GM23248 (cell line): ENCODE data around the gene RRP9. TPM values are rescaled to one million over a fixed set of nuclear protein-coding genes. Genes with fewer than 3 reads are reported as not detected.

Experiments used
- DNase-seq: peaks from one replicate; pipeline ENCODE4 v3.0.0-alpha.2; 2015
- H2AFZ ChIP-seq: fragments of 200-600 bp; sonication (generic); 2 replicates; pipeline ENCODE4 v1.6.1; 2016; ENCODE audit warnings: antibody characterized with exemption
- H3F3A ChIP-seq: fragments of 200-600 bp; sonication (generic); 2 replicates; pipeline ENCODE4 v1.6.1; 2016; ENCODE audit warnings: mild to moderate bottlenecking, antibody characterized with exemption, mixed run types; ENCODE audit not compliant: insufficient read depth
- H3K27ac ChIP-seq: fragments of 200-600 bp; sonication (generic); 2 replicates; pipeline ENCODE4 v1.5.1; 2016; ENCODE audit warnings: mild to moderate bottlenecking
- H3K27me3 ChIP-seq: fragments of 200-600 bp; sonication (generic); replicated peaks from 2 replicates; pipeline ENCODE4 v1.6.1; 2016; ENCODE audit warnings: mild to moderate bottlenecking; ENCODE audit not compliant: insufficient read depth
- H3K36me3 ChIP-seq: fragments of 200-600 bp; sonication (generic); 2 replicates; pipeline ENCODE4 v1.6.1; 2016; ENCODE audit warnings: low read depth, mild to moderate bottlenecking
- H3K4me1 ChIP-seq: fragments of 200-600 bp; sonication (generic); 2 replicates; pipeline ENCODE4 v1.6.1; 2016; ENCODE audit warnings: mild to moderate bottlenecking; ENCODE audit not compliant: insufficient read depth
- H3K4me2 ChIP-seq: fragments of 200-600 bp; sonication (generic); one replicate; pipeline ENCODE4 v1.6.1; 2016; ENCODE audit warnings: mild to moderate bottlenecking; ENCODE audit not compliant: unreplicated experiment
- H3K4me3 ChIP-seq: fragments of 200-600 bp; sonication (generic); 2 replicates; pipeline ENCODE4 v1.5.1; 2016; ENCODE audit warnings: mild to moderate bottlenecking
- H3K79me2 ChIP-seq: fragments of 200-600 bp; sonication (generic); 2 replicates; pipeline ENCODE4 v1.6.1; 2016; ENCODE audit warnings: mild to moderate bottlenecking; ENCODE audit not compliant: insufficient read depth
- H3K9ac ChIP-seq: fragments of 200-600 bp; sonication (generic); 2 replicates; pipeline ENCODE4 v1.6.1; 2016; ENCODE audit warnings: mild to moderate bottlenecking
- H3K9me2 ChIP-seq: fragments of 200-600 bp; sonication (generic); 2 replicates; pipeline ENCODE4 v1.6.1; 2016; ENCODE audit warnings: mixed run types, mild to moderate bottlenecking, moderate library complexity; ENCODE audit not compliant: insufficient read depth
- H3K9me3 ChIP-seq: fragments of 200-600 bp; sonication (generic); one replicate; pipeline ENCODE4 v1.6.1; 2017; ENCODE audit warnings: low read depth
- H4K20me1 ChIP-seq: fragments of 200-600 bp; sonication (generic); 2 replicates; pipeline ENCODE4 v1.6.0; 2016; ENCODE audit not compliant: insufficient read depth
- EZH2 ChIP-seq: fragments of 200-600 bp; sonication (generic); IDR thresholded peaks from 2 replicates; pipeline ENCODE4 v1.6.1; 2018; ENCODE audit warnings: antibody characterized with exemption, mild to moderate bottlenecking; ENCODE audit not compliant: insufficient read depth, poor library complexity, severe bottlenecking
- EZH2phosphoT487 ChIP-seq: fragments of 200-600 bp; sonication (generic); IDR thresholded peaks from 2 replicates; pipeline ENCODE4 v1.6.1; 2018; ENCODE audit warnings: antibody characterized with exemption, moderate library complexity, mild to moderate bottlenecking, low read depth; ENCODE audit not compliant: insufficient read depth
- WGBS, 2 experiments: methylation state at CpG; one replicate each; pipeline ENCODE4 v1.1.6; 2015 to 2017; ENCODE audit warnings: low lambda C conversion rate in 2 of 2, low coverage in 1 of 2; ENCODE audit errors: missing lambda C conversion rate in 2 of 2; 5-methylcytosine and 5-hydroxymethylcytosine counted together
- in situ Hi-C: fragments of 300-500 bp; cut with MboI; formaldehyde crosslinking; loops from 2 replicates; pipeline ENCODE4 v1.15.0; 2020
- polyA plus RNA-seq: library from polyadenylated mRNA; unstranded; fragments of >200 nt; fragmentation: Nextera tagmentation; extraction: Ambion mirVana; gene quantifications from 2 replicates; pipeline ENCODE4 v1.2.1, GENCODE V29; 2016
- total RNA-seq: library from RNA; depleted of rRNA; stranded (reverse); fragments of >200 nt; shearing (Covaris generic); gene quantifications from 2 replicates; pipeline ENCODE4 v1.2.3, GENCODE V29; 2014

Gene RRP9
- total and polyA plus RNA-seq, 2 experiments from 2014 or later, result 27.5 to 28.4 TPM

GRCh38 chr3:51977446-51978142 lies 35.9 kb upstream of the RRP9 start:
- H3K36me3 ChIP-seq, result no peaks in the 10 kb centered on the region
- H3K79me2 ChIP-seq, result peaks cover 38% of the 10 kb centered on the region
- no peaks in the 10 kb centered on the region for H3K9me3 ChIP-seq
- H3K4me3 ChIP-seq, result no peak overlapping the region
- no peak overlapping the region for H3K9ac ChIP-seq
- H3K4me2 ChIP-seq, result no peak overlapping the region
- 84 to 85% methylated on average over 9 of the region's 9 CpGs for WGBS, 2 experiments
- peaks cover 19% of the 10 kb centered on the region for H3K4me1 ChIP-seq
- peaks cover 21% of the 10 kb centered on the region for H3F3A ChIP-seq
- no peaks in the 10 kb centered on the region for H4K20me1 ChIP-seq
- in situ Hi-C loops, result no loop called here
- DNase-seq, result no peak
- no peak for TF ChIP-seq EZH2
- no peaks in the 10 kb centered on the region for H3K27me3 ChIP-seq
- no peaks in the 10 kb centered on the region for H3K9me2 ChIP-seq
- no peak overlapping the region for H3K27ac ChIP-seq
- no peak overlapping the region for H2AFZ ChIP-seq

- H3K27ac ChIP-seq, result no peak overlapping the region
- no peaks in the 10 kb centered on the region for H4K20me1 ChIP-seq
- no peaks in the 10 kb centered on the region for H3K9me2 ChIP-seq
- H3K4me3 ChIP-seq, result peak overlapping the region; percentile 92; the same call in 1 of the 2 replicates
- H3K9ac ChIP-seq, result peak overlapping the region; percentile 92; the same call in 1 of the 2 replicates
- H3K36me3 ChIP-seq, result no peaks in the 10 kb centered on the region
- H3K4me1 ChIP-seq, result peaks cover 12% of the 10 kb centered on the region
- peaks cover 14% of the 10 kb centered on the region; the same call in 1 of the 2 replicates for H3F3A ChIP-seq
- WGBS, 2 experiments, result 23 to 25% methylated on average over 42 to 46 of the region's 46 CpGs
- H3K9me3 ChIP-seq, result no peaks in the 10 kb centered on the region
- in situ Hi-C loops, result no loop called here
- no peaks in the 10 kb centered on the region for H3K27me3 ChIP-seq
- DNase-seq, result peak; percentile 80
- H2AFZ ChIP-seq, result peak overlapping the region; percentile 96; the same call in 1 of the 2 replicates
- H3K4me2 ChIP-seq, result peak overlapping the region; percentile 98
- TF ChIP-seq EZH2phosphoT487 (no peak), EZH2 (no peak)
- H3K79me2 ChIP-seq, result peaks cover 31% of the 10 kb centered on the region
Observed at GRCh38 chr3:51975852-51976549, 34.3 kb upstream of the RRP9 start.

DNA sequence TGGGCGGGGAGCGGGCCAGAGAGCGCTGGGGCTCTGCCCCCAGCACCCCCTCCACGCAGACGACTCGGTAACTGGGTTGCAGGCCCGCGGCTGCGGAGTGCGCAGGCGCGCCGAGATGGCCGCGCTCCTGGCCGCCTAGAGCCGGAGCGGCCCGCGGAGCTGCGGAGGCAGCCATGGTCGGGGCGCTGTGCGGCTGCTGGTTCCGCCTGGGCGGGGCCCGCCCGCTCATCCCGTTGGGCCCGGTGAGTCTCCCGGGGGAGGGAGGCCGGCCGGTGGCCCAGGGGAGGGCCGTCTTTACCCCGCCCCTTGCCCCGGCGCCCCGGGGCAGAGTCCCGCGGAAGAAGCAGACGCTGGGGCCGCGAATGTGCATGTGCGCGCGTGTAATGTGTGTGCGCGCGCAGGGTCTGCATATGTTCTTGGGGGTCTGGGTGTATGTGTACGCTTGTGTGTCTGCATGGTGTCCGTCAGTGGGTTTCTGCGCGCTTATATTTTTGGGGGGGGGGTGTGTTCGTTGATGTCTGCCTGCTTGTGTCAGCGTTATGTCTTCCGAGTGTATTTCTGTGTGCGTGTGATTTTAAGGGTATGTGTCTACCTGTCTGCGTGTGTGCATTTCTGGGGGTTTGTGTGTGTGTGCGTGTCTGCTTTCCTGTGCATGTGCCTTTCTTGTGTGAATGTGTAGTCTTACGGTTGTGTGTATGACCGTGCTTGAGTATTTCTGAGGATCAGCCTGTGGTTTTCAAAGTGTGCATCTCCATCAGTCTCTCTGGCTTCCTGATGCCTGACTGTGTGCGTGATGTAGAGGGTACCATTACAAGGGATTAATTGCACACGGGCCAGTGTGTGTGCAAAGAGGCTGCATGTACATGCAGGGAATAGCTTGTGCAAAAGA lies 33.5 kb upstream of the RRP9 start, which contains the start of gene ABHD14A:
TSS of gene ABHD14A (plus strand) at position 102 of the 889 bp plus-strand sequence. CDS start at position 174, 72 bp downstream.
- H3K9me2 ChIP-seq, result no peaks in the 10 kb centered on the region
- in situ Hi-C loops, result no loop called here
- DNase-seq, result peak; percentile 88
- TF ChIP-seq EZH2phosphoT487, result no peak
- no peak for TF ChIP-seq EZH2
- H3K27me3 ChIP-seq, result no peaks in the 10 kb centered on the region
- peak within 1 kb of the TSS; percentile 96 for H2AFZ ChIP-seq
- peak within 1 kb of the TSS; percentile 75 for H3K27ac ChIP-seq
- peak within 1 kb of the TSS; percentile 98 for H3K4me2 ChIP-seq
- H3K4me1 ChIP-seq, result peaks cover 12% of the 10 kb centered on the region
- H3K9ac ChIP-seq, result peak within 1 kb of the TSS; percentile 92
- peaks cover 23% of the 10 kb centered on the region for H3K79me2 ChIP-seq
- WGBS, 2 experiments, result 1% methylated on average over 48 to 59 of the region's 63 CpGs
- peak within 1 kb of the TSS; percentile 92 for H3K4me3 ChIP-seq
- no peaks in the 10 kb centered on the region for H4K20me1 ChIP-seq
- peaks cover 15% of the 10 kb centered on the region for H3F3A ChIP-seq
- H3K36me3 ChIP-seq, result no peaks in the 10 kb centered on the region
- H3K9me3 ChIP-seq, result no peaks in the 10 kb centered on the region
